ENCODE measurements around the gene SUGCT. TPM values are rescaled to one million over a fixed set of nuclear protein-coding genes. Genes with fewer than 3 reads are reported as not detected.
A peak's percentile ranks its signal among the peaks of the same experiment; 100 is the strongest.

Gene SUGCT
- total and polyA plus RNA-seq, 2 of the 13 experiments (the other 11 are each of a cell fraction or from before 2014, with no cell fraction given), result 10.1 to 22.2 TPM

DNA sequence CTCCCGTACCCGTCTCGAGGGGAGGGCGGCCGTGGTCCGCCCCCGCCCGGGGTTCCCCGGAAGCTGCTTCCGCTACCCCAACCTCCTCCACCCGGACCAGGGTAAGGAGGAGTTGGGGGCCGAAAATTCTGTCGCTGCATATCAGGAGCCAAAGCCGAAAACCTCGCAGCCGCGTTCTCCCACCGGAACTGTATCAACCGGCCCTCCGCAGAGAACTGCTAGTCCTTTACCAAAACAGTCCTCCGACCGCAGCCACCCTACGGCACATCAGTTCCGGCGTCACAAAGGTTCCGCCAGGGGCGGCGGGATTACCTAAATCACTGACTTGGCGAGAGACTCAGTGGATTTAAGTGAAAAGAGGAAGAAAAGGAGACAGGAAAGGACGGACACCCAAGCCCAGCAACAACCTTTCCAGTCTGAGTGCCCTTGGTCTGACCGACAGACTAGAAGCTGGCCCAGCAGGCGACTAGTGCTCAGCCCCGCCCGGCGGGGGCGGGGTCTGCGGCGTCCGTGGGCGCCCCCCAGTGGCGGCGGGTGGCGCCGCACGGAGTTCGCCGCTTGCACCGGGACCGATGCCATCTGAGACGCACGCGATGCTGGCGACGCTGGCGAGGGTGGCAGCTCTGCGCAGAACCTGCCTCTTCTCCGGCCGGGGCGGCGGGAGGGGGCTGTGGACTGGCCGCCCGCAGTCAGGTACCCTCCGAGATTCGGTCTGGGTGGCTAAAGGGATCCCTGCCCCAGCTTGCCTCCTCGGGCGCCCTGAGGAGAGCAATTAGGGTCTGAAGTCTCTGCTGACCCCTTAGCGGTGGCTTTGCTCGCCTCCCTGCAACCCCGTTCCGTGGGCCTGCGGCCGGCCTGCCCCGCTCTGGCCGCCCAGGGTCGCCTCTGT is at the start of gene SUGCT, which contains the start of gene MPLKIP (continued):
- TF ChIP-seq, protein P1, sequence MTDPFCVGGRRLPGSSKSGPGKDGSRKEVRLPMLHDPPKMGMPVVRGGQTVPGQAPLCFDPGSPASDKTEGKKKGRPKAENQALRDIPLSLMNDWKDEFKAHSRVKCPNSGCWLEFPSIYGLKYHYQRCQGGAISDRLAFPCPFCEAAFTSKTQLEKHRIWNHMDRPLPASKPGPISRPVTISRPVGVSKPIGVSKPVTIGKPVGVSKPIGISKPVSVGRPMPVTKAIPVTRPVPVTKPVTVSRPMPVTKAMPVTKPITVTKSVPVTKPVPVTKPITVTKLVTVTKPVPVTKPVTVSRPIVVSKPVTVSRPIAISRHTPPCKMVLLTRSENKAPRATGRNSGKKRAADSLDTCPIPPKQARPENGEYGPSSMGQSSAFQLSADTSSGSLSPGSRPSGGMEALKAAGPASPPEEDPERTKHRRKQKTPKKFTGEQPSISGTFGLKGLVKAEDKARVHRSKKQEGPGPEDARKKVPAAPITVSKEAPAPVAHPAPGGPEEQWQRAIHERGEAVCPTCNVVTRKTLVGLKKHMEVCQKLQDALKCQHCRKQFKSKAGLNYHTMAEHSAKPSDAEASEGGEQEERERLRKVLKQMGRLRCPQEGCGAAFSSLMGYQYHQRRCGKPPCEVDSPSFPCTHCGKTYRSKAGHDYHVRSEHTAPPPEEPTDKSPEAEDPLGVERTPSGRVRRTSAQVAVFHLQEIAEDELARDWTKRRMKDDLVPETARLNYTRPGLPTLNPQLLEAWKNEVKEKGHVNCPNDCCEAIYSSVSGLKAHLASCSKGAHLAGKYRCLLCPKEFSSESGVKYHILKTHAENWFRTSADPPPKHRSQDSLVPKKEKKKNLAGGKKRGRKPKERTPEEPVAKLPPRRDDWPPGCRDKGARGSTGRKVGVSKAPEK (CRISPR knock-in tag; IDR thresholded peaks at IDR 0.05; ENCODE audit: borderline replicate concordance), result no peak
- TF ChIP-seq SKI (IDR thresholded peaks at IDR 0.05; ENCODE audit: partially characterized antibody) (peak; percentile 47), SNAI1 (CRISPR knock-in tag; IDR thresholded peaks at IDR 0.05; ENCODE audit: borderline replicate concordance) (peak; percentile 56; the same call in 1 of the 2 replicates)
- TF ChIP-seq, protein P2, sequence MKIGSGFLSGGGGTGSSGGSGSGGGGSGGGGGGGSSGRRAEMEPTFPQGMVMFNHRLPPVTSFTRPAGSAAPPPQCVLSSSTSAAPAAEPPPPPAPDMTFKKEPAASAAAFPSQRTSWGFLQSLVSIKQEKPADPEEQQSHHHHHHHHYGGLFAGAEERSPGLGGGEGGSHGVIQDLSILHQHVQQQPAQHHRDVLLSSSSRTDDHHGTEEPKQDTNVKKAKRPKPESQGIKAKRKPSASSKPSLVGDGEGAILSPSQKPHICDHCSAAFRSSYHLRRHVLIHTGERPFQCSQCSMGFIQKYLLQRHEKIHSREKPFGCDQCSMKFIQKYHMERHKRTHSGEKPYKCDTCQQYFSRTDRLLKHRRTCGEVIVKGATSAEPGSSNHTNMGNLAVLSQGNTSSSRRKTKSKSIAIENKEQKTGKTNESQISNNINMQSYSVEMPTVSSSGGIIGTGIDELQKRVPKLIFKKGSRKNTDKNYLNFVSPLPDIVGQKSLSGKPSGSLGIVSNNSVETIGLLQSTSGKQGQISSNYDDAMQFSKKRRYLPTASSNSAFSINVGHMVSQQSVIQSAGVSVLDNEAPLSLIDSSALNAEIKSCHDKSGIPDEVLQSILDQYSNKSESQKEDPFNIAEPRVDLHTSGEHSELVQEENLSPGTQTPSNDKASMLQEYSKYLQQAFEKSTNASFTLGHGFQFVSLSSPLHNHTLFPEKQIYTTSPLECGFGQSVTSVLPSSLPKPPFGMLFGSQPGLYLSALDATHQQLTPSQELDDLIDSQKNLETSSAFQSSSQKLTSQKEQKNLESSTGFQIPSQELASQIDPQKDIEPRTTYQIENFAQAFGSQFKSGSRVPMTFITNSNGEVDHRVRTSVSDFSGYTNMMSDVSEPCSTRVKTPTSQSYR (CRISPR knock-in tag; IDR thresholded peaks at IDR 0.05; ENCODE audit: borderline replicate concordance), result no peak
- TF ChIP-seq, protein P3, sequence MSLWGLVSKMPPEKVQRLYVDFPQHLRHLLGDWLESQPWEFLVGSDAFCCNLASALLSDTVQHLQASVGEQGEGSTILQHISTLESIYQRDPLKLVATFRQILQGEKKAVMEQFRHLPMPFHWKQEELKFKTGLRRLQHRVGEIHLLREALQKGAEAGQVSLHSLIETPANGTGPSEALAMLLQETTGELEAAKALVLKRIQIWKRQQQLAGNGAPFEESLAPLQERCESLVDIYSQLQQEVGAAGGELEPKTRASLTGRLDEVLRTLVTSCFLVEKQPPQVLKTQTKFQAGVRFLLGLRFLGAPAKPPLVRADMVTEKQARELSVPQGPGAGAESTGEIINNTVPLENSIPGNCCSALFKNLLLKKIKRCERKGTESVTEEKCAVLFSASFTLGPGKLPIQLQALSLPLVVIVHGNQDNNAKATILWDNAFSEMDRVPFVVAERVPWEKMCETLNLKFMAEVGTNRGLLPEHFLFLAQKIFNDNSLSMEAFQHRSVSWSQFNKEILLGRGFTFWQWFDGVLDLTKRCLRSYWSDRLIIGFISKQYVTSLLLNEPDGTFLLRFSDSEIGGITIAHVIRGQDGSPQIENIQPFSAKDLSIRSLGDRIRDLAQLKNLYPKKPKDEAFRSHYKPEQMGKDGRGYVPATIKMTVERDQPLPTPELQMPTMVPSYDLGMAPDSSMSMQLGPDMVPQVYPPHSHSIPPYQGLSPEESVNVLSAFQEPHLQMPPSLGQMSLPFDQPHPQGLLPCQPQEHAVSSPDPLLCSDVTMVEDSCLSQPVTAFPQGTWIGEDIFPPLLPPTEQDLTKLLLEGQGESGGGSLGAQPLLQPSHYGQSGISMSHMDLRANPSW (CRISPR knock-in tag; IDR thresholded peaks at IDR 0.05; ENCODE audit: borderline replicate concordance), result no peak
- TF ChIP-seq, protein P4, sequence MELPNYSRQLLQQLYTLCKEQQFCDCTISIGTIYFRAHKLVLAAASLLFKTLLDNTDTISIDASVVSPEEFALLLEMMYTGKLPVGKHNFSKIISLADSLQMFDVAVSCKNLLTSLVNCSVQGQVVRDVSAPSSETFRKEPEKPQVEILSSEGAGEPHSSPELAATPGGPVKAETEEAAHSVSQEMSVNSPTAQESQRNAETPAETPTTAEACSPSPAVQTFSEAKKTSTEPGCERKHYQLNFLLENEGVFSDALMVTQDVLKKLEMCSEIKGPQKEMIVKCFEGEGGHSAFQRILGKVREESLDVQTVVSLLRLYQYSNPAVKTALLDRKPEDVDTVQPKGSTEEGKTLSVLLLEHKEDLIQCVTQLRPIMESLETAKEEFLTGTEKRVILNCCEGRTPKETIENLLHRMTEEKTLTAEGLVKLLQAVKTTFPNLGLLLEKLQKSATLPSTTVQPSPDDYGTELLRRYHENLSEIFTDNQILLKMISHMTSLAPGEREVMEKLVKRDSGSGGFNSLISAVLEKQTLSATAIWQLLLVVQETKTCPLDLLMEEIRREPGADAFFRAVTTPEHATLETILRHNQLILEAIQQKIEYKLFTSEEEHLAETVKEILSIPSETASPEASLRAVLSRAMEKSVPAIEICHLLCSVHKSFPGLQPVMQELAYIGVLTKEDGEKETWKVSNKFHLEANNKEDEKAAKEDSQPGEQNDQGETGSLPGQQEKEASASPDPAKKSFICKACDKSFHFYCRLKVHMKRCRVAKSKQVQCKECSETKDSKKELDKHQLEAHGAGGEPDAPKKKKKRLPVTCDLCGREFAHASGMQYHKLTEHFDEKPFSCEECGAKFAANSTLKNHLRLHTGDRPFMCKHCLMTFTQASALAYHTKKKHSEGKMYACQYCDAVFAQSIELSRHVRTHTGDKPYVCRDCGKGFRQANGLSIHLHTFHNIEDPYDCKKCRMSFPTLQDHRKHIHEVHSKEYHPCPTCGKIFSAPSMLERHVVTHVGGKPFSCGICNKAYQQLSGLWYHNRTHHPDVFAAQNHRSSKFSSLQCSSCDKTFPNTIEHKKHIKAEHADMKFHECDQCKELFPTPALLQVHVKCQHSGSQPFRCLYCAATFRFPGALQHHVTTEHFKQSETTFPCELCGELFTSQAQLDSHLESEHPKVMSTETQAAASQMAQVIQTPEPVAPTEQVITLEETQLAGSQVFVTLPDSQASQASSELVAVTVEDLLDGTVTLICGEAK (IDR thresholded peaks at IDR 0.05), result peak; percentile 78
- TF ChIP-seq, protein P4 (CRISPR knock-in tag; IDR thresholded peaks at IDR 0.05), result peak; percentile 84
- TF ChIP-seq, protein P5, sequence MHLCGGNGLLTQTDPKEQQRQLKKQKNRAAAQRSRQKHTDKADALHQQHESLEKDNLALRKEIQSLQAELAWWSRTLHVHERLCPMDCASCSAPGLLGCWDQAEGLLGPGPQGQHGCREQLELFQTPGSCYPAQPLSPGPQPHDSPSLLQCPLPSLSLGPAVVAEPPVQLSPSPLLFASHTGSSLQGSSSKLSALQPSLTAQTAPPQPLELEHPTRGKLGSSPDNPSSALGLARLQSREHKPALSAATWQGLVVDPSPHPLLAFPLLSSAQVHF (CRISPR knock-in tag; IDR thresholded peaks at IDR 0.05), result peak; percentile 77; the same call in 1 of the 2 replicates
